NCI-H1694 treated with DMSO at 0.1 percent for 48 hours (cell line): ENCODE results near the gene TEX22.

Experiments used
- DNase-seq: peaks from one replicate; lab custom pipeline; 2025; lab: John Stamatoyannopoulos, UW

TEX22 gene

DNA sequence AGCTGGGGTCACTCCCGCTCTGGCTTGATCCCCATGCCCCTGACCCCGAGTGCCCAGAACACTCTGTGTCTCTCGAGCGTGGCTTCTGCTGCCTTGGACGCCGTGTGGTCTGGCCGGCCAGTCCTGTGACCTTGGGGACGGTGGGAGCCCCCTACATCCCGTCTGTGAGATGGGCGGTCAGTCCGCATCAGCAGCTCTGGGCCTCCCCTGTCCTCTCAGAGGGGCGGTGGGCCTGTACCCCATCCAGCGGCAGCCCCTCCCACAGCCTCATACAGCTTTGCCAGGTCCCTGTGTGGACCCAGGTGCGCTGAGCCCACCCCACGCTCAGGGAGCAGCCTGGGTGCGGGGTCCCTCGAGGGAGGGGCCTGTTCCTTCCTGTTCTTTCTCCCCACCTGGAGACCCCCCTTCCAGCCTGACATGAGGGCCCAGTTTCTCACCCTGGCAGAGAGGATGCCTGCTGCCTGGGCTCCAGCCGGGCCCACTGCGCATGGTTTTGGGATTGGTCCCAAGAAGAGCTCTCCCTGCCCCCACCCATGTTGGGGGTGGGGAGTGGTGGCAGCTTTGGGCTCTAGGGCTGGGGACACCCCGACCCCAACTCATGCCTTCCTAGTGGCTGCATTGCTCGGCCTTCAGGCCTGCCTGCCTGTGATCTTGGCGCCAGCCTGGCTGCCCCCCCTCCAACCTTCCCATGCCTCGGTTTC, 22.8 kb downstream of the TEX22 start:
- no peak for DNase-seq

DNA sequence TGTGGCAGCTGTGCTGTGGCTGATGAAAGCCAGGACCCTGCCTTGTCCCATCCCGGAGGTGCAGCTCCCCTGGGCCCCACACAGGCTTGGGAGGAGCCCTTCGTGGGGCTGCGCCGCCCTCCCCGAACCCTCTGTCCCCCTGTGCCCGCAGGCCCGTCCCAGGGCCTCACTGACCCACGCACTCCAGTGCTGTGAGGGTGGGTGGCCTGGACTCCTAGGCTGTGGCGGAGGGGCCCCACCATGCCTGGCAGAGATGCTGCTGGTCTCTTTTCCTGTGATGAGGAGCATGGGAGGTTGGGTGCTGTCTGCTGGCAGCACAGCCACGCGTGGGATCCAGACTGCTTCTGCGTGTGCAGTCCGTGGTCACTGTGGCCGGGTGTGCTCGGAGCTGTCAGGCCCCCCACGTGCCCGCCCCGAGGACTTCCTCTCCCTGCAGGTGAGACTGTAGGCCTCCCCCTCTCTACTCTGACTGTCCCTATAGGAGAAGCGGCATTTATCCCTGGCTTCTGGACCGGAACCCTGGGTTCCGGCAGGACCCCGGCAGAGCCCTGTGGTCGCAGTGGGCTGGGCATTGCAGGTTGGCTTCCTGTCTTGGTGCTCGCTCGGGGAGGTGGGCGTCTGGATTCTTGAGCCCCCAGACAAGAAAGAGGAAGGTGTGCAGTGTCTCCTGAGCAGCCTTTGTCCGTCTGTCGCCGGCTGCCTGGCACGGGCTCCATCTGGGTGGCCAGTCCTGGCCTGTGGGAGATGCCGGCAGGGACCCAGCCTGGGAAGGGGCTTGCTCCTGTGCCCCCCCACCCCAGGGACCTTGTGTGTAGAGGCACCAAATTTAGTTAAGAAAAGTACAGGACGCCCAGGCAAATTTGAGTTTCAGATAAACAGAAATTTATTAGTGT, 23.6 kb downstream of the TEX22 start:
- DNase-seq: no peak

DNA sequence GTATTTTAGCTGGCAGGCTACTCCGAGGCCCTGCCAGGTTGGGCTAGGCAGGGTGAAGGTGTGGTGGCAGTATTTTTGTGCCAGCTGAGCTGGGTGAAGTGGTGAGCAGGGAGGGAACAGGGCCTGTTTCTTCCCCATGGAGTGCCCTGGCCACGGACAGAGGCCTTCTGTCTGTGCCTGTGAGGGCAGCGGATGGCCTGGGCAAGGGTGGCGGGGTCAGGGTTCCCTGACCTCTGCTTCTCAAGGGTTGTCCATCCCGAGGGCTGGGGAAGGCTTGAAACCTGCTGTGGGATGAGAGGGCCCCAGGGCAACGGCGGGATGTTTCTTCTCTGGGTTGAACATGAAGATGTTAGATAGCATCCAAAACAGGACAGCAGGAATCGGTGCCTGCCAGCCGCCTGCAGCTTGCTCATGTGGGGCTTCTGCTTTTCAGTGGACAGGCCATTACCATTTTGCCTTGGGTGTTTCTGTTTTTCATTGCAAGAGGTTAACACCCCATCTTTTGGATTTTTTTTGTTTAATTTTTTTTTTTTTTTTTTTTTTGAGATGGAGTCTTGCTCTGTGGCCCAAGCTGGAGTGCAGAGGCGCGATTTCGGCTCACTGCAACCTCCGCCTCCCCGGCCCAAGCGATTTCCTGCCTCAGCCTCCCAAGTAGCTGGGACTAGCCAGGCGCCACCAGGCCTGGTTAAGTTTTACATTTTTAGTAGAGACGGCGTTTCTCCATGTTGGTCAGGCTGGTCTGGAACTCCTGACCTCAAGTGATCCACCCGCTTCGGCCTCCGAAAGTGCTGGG, 24.6 kb downstream of the TEX22 start:
- DNase-seq: no peak

DNA sequence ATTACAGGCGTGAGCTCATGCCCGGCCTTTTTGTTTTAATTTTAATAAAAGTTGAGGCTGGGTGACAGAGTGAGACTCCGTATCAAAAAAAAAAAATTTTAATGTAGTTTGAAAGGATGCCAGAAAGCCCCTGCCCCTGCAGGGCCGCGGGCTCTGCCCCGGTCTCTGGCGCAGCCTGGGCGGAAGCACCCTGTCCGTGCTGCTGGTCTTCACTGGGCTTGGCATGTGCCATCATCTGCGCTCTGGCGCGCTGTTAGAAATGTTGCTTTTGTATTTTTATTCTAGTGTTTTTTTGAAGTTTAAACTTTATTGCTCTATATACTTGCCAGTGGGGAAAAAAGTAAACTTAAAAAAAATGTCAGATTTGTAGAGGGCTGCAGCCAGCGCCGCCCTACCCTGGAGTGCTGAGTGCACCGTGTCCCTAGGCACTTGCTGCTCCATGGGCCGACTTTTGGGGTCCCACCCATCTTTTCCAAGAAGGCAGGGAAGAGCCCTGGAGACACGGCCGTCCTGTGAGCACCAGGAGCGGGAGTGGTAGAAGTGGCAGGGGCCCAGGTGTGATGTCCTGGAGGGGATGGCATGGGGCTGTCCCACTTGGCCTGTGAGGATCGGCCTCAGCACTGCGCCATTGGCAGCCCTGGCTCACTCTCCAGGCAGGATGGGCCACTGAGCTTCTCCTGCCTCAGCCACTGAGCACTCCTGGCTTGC, 25.3 kb downstream of the TEX22 start:
- DNase-seq: no peak

DNA sequence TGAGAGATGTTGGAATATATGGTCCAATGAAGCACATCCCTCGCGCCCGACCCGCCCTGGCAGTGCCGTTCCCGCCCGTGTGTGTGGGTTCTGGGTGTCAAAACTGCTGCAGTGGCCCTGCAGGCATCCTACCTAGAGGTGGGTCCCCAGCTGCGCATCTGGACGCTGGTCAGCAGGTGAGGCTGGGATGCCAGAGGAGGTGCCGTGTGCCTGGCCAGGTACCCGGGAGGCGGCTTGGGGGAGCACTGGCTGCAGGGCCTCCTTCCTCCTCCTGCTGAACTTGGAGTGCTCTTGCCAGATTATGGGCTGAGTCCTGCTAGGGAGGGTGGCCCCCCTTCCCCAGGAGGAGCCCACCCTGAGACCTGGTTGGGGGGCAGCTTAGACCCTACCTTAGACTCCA, 26.5 kb downstream of the TEX22 start:
- DNase-seq: no peak

DNA sequence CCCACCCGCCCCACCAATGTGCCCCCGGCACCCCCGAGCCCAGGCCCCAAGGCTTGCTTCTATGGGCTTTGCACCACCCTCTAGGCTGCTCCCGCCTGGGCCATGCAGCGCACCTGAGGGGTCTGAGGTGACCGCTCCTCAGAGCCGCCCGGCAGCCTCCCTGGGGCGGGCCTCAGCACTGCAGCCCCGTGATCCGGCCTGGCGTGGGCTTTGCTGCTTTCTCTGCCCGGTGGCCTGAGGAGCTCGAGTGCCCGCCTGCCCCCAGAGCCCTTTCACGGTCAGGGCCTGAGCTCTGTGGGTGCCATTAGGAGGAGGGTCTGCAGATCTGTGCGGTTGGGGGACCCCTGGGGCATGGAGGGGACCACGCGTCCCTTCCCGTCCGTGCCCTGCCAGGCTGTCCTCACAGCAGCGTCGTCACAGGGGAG, 27.5 kb downstream of the TEX22 start:
- DNase-seq: no peak

DNA sequence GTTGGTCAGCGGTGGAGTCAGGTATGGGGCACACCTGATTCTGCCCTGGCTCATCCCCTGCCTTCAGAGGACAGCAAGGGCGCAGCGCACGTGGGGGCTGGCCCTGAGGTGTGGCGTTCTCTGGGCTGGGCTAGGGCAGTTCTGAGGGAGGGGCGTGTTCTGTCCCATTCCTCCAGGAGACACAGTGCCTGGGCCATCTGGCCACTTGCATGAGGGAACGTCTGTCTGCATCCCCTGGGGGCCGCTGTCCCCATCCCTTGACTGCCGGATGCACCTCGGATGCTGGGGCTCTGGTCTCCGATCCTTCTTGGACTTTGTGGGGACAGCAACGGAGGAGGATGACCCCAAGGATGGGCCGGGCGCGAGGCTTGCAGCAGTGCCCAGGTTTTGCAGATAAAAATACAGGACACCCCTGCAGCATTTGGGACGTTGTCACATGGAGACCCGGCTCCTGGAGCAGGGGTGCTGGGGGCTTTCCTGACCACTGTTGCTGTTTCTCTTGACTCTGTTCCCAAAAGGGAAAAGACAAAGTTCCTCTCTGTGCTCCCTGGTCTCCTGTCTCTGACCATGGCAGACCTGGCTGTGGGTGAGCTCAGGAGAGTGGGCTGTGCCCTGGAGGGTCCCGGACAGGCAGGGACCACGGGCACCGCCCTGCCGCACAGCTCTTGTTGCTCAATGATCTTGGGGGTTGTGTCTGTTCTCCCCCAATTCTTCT, 28.2 kb downstream of the TEX22 start:
- no peak for DNase-seq

DNA sequence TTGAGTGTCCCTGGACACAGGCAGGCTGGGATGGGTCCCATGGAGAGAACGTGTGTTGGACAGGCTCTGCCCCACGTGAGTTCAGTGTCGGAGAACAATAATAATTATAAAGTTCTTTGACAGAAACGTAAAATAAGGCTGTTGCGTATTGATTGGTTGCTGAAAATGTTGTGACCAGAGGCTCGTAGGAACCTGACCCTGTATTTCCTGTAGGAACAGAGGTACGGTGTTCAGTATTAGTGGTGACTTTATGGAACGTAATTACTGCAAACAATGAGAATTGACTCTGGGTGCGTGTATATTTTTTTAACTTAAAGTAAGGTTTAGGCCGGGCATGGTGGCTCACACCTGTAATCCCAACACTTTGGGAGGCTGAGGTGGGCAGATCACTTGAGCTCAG, 29.1 kb downstream of the TEX22 start:
- no peak for DNase-seq

DNA sequence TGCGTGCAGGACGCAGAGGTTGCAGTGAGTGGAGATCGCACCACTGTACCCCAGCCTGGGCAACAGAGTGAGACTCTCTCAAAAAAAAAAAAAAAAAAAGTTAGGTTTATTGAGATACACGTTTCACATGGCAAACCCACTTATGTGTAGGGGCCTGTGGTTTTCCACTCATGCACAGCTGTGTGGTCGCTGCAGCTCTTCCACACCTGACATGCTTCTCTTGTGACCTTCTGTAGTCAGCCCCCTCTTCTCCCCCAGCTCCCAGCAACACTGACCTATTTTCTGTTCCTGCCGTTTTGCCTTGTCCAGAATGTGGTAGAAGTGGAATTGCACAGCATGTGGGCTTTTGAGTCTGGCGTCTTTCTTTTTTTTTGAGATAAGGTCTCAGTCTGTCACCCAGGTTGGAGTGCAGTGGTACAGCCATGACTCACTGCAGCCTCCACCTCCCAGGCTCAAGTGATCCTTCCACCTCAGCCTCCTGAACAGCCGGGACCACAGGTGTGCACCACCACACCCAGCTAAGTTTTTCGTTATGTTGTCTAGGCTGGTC, 29.7 kb downstream of the TEX22 start:
- no peak for DNase-seq

DNA sequence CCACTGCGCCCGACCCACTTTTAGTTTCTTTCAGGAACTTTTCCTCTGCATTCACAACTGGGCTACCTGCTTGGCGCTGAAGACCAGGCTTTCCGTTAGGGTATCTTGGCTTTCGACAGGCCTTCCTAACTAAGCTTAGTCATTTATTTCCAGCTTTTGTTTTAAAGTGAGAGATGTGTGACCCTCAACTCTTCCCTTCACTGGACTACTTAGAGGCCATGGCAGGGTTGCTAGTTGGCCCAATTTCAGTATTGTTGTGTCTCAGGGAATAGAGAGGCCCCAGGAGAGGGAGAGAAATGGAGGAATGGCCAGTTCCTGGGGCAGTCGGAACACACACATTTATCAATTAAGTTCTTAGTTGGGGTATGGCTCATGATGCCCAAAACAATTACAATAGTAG, 31.7 kb downstream of the TEX22 start:
- DNase-seq: no peak

DNA sequence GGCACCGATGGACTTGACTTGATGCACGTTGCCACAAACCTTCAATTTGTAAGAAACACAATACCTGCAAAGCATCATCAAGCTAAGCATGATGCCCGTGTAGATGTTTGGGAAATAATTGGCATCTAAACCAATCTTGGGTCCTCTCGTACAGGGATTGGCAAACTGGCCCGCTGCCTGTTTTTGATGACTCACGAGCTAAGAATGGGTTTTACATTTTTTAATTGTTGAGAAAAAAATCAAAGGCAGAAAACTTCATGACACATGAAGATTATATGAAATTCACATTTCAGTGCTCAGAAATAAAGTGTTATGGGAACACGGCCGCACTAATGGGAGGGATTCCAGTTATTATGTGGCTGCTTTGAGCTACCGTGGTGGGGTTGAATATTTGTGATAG, 32.2 kb downstream of the TEX22 start:
- no peak for DNase-seq

DNA sequence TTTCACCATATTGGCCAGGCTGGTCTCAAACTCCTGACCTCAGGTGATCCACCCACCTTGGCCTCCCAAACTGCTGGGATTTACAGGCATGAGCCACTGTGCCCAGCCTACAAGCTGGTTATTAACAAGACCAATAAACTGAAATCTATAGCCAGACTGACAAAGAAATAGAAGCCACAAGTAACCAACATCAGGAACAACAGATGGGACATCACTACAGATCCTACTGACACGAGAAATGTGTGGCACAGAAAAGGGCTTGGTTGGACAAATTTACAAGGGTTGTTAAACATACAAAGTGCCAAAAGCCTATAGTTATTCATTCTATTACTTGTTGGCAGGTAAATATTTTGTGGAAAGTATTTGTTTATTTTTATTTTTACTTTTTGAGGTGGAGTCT, 32.9 kb downstream of the TEX22 start:
- DNase-seq: no peak

DNA sequence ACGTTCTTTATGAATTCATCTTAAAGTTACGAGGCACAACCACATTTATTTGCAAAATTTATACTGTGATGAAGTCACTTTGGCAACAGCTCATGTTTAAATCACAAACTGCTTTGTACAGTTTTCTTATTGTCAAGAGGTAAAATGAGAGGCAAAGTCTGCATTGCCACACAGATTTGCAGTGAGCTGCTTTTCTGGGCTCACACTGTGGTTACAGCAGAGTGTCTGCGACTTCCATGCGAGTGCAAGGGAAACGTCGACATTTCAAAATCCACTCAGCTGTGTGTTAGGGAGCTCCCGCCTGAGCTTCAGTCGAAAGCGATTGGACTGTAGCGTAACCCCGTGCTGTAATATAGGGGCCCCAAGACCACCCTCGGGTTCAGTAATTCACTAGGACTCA, 34.3 kb downstream of the TEX22 start:
- no peak for DNase-seq

DNA sequence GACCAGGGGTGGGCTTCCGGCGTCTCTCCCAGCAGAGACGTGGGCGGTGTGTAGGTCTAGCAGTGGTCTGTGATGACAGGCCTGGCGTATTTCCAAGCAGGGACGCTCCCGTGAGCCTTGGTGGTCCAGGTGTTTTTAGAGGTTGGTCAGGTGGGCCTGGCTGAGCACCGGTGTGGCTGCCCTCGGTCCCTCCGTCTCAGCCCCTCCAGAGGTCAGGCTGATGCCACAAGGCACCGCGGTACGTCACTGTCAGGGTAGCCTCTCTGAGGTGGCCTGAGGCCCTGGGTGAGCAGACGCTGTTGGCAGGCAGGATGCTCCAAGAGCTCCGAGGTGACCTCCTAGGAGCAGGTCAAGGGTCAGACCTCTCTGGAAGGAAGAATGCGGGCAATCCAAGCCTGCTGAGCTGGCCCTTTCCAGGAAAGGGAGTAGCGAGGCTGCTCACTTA, 34.8 kb downstream of the TEX22 start:
- no peak for DNase-seq

DNA sequence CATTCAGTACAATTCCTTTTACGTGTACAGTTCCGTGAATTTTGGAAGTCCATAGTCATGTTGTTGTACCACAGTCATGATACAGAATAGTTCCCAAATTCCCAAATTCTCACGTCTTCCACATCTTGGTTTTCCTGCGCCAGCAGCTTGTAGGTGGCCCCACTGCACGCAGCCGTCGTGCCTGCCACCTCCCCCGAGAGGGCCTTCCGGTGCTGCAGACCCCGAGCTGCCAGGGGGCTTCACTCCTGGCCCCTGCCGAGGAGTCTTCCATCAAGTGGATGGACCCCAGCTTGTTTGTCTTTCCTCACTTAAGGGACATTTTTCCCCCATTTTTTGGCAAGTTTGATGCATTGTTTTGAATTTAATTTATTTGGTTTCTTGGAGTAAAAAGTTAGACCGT, 38.1 kb downstream of the TEX22 start:
- no peak for DNase-seq

DNA sequence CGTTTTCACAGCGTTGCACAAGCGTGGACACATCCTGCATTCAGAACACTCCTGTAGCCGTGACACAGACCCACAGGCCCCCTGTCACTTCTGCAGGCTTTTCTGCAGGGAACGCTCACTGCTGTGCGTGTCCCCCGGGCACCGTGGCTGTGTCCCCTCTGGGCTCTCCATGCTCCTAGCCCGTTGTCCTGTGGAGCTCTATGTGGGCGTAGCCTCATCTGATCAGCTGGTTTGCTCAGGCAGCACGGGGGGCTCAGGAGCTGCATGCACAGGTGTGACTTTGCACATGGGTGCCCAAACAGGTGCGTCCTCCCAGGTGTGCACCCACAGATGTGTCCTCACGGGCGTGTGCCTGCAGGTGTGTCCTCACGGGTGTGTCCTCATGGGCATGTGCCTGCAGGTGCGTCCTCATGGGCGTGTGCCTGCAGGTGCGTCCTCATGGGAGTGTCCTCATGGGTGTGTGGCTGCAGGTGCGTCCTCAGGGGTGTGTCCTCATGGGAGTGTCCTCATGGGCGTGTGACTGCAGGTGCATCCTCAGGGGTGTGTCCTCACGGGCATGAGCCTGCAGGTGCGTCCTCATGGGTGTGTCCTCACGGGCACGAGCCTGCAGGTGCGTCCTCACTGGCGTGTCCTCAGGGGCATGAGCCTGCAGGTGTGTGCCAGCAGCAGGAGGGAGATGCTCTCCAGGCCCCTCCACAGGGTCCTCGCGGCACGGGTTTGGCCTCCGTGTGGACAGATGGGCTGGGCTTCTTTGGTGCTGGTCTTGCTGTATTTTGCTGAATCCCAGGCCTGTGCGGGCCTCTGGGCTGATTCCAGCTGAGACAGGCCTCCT, 38.8 kb downstream of the TEX22 start:
- no peak for DNase-seq

DNA sequence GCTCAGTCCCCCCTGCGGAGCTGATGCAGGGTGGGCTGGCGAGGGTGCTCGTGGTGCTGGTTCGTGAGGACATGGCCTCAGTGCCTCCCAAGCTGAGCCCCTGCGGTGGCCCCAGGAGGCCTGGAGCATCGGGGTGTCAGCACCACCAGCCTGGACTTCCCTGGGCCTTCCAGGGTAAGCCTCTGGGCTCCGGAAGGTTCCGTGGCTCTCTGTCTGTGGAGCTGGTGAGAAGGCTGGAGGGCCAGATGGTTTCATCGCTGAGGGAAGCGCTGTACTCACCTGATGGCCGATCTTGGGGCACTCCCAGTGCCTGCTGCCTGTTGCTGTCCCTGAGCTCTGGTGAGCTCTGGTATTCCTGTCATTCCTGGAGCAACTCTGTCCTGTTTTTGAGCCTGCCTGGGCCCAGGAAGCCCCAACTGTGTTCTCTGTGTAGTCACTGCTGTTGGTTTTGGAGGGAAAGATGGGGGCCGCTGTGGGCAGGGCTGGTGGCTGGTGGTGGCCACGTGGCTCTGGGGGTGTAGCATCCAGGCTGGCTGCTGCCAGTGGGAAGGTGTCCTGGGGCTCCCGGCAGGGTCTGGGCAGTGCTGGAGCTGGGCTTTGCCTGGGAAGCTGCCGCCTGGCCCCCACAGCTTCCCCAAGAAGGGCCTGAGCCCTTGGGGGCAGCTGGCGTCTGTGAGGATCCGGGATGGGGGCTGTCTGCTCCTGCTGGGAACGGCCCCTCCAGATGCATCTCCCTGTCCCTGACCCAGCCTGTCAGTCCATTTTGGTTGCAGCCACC, 39.6 kb downstream of the TEX22 start:
- no peak for DNase-seq

DNA sequence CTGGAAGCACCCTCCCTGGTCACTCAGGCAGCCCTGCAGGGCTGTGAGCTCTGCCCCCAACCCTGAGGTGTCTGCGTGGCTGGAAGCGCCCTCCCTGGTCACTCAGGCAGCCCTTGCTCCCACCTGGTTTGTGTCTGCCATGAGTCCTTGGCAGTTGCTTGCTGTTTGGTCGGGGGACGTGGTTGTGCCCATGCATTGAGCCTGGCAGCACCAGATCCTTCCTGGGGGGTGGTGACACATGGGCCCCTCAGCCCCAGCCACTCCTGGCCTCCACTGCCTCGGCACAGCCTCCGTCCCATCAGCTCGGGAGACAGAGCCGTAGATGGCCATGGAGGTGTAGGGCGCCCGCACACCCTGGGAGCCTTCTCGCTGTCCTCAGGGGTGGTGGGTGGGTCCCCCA, 40.8 kb downstream of the TEX22 start:
- no peak for DNase-seq
